ENCODE measurements around the gene SIRT2. TPM values are rescaled to one million over a fixed set of nuclear protein-coding genes. Genes with fewer than 3 reads are reported as not detected.

The SIRT2 gene
- polyA plus RNA-seq, 1 donor (not counting 4 experiments of a cell fraction or from before 2014, with no cell fraction given): 46.6 TPM

DNA sequence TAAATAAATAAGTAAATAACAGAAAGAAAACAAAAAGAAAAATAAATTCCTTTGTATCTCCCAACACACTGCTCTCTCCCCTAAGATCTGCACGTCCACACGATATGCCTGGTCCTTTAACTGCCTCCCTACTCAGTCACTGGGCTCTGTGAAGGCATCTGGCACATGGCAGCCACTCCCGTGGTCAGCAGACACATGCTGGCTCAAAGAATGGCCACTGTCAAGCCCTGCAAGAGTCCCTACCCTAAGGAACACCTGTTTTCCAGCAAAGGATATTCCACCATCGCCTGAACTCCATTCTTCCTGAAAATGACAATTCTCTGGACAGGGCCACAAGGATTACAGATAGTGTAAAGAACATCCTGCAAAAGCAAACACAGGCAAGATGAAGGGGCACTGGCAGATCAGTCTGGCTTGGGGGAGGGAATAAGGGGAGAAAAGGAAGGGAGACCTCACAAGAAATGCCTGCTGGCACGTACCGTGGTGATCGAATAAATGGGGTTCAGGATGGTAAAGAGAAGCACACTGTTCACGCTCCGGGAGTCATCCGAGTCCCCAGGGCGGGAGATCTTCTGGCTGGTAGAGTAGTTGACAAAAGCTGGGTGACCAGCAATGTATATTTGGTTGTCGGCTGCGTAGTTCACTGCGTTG is 53.9 kb downstream of the SIRT2 start:
- Histone ChIP-seq H3K4me3 (ENCODE audit: control insufficient read depth in 2 of 3, extremely low read depth in 1 of 3, insufficient read depth in 2 of 3, low read depth in 1 of 3, low read length in 3 of 3) (no peak overlapping the region), H2AFZ (ENCODE audit: control insufficient read depth, low read length) (no peak overlapping the region), H4K20me1 (ENCODE audit: control insufficient read depth, extremely low read depth, insufficient read depth, low read length) (peaks cover 26% of the 10 kb centered on the region), H3K4me1 (ENCODE audit: control insufficient read depth, extremely low read depth, insufficient read depth, low read length) (peaks cover 26% of the 10 kb centered on the region), H3K27me3 (ENCODE audit: control insufficient read depth, extremely low read depth, insufficient read depth, low read length) (no peaks in the 10 kb centered on the region), H3K9ac (ENCODE audit: control insufficient read depth, extremely low read depth, insufficient read depth, low read length) (no peak overlapping the region), H3K36me3 (ENCODE audit: control insufficient read depth in 2 of 2, extremely low read depth in 1 of 2, insufficient read depth in 2 of 2, low read length in 2 of 2) (peaks cover 53 to 68% of the 10 kb centered on the region in 2 experiments), H3K9me3 (ENCODE audit: control insufficient read depth, low read depth, low read length) (no peaks in the 10 kb centered on the region), H3K9me1 (ENCODE audit: control insufficient read depth, extremely low read depth, insufficient read depth, low read length) (peaks cover 2% of the 10 kb centered on the region), H3K79me2 (ENCODE audit: control insufficient read depth, insufficient read depth, low read length) (peaks cover 81% of the 10 kb centered on the region), H3K4me2 (ENCODE audit: control insufficient read depth, extremely low read depth, insufficient read depth, low read depth, low read length) (no peak overlapping the region), H3K27ac (ENCODE audit: control insufficient read depth, insufficient read depth, low read length) (no peak overlapping the region)
- TF ChIP-seq, protein P1, sequence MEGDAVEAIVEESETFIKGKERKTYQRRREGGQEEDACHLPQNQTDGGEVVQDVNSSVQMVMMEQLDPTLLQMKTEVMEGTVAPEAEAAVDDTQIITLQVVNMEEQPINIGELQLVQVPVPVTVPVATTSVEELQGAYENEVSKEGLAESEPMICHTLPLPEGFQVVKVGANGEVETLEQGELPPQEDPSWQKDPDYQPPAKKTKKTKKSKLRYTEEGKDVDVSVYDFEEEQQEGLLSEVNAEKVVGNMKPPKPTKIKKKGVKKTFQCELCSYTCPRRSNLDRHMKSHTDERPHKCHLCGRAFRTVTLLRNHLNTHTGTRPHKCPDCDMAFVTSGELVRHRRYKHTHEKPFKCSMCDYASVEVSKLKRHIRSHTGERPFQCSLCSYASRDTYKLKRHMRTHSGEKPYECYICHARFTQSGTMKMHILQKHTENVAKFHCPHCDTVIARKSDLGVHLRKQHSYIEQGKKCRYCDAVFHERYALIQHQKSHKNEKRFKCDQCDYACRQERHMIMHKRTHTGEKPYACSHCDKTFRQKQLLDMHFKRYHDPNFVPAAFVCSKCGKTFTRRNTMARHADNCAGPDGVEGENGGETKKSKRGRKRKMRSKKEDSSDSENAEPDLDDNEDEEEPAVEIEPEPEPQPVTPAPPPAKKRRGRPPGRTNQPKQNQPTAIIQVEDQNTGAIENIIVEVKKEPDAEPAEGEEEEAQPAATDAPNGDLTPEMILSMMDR (optimal IDR thresholded peaks at IDR 0.05 in 1 of 3, IDR thresholded peaks at IDR 0.05 in 1 of 3, conservative IDR thresholded peaks at IDR 0.05 in 1 of 3; ENCODE audit: extremely low read depth in 1 of 3, insufficient read depth in 2 of 3, low read length in 3 of 3): no peak
- TF ChIP-seq EZH2 (IDR thresholded peaks at IDR 0.05; ENCODE audit: low read length): no peak
- FAIRE-seq (no peak), DNase-seq (ENCODE audit: low read depth, low spot score) (no peak)
- dilution Hi-C loops (cut with MboI; ENCODE audit: extremely low pct_ligation_motif_present, low sequenced_read_pairs): no loop called here

GRCh38 chr19:38844093-38844686 is 55.2 kb downstream of the SIRT2 start:
- peaks cover 56 to 79% of the 10 kb centered on the region in 2 experiments for H3K36me3 ChIP-seq (ENCODE audit: control insufficient read depth in 2 of 2, extremely low read depth in 1 of 2, insufficient read depth in 2 of 2, low read length in 2 of 2)
- TF ChIP-seq, protein P1 (optimal IDR thresholded peaks at IDR 0.05 in 1 of 3, IDR thresholded peaks at IDR 0.05 in 1 of 3, conservative IDR thresholded peaks at IDR 0.05 in 1 of 3; ENCODE audit: extremely low read depth in 1 of 3, insufficient read depth in 2 of 3, low read length in 3 of 3): no peak
- TF ChIP-seq EZH2 (IDR thresholded peaks at IDR 0.05; ENCODE audit: low read length): no peak
- no peak for DNase-seq (ENCODE audit: low read depth, low spot score)
- no peak overlapping the region for H3K27ac ChIP-seq (ENCODE audit: control insufficient read depth, insufficient read depth, low read length)
- H2AFZ ChIP-seq (ENCODE audit: control insufficient read depth, low read length): no peak overlapping the region
- H3K79me2 ChIP-seq (ENCODE audit: control insufficient read depth, insufficient read depth, low read length): peaks cover 83% of the 10 kb centered on the region
- H3K4me2 ChIP-seq (ENCODE audit: control insufficient read depth, extremely low read depth, insufficient read depth, low read depth, low read length): no peak overlapping the region
- H3K4me1 ChIP-seq (ENCODE audit: control insufficient read depth, extremely low read depth, insufficient read depth, low read length): peaks cover 36% of the 10 kb centered on the region
- H3K9me3 ChIP-seq (ENCODE audit: control insufficient read depth, low read depth, low read length): no peaks in the 10 kb centered on the region
- no peaks in the 10 kb centered on the region for H3K27me3 ChIP-seq (ENCODE audit: control insufficient read depth, extremely low read depth, insufficient read depth, low read length)
- H3K9me1 ChIP-seq (ENCODE audit: control insufficient read depth, extremely low read depth, insufficient read depth, low read length): peaks cover 5% of the 10 kb centered on the region
- no peak for FAIRE-seq
- H3K4me3 ChIP-seq (ENCODE audit: control insufficient read depth in 2 of 3, extremely low read depth in 1 of 3, insufficient read depth in 2 of 3, low read depth in 1 of 3, low read length in 3 of 3): no peak overlapping the region
- no peak overlapping the region for H3K9ac ChIP-seq (ENCODE audit: control insufficient read depth, extremely low read depth, insufficient read depth, low read length)
- dilution Hi-C loops (cut with MboI; ENCODE audit: extremely low pct_ligation_motif_present, low sequenced_read_pairs): no loop called here
- H4K20me1 ChIP-seq (ENCODE audit: control insufficient read depth, extremely low read depth, insufficient read depth, low read length): peaks cover 27% of the 10 kb centered on the region
